K562 (cell line): ENCODE measurements around the gene ARHGAP12.

Experiments
- EP300 ChIP-seq: IDR thresholded peaks from 2 replicates; pipeline ENCODE4 v1.6.1; 2012; ENCODE audit warnings: low read length, improper control_type of control experiment
- NFRKB ChIP-seq: fragments of 450-650 bp; IDR thresholded peaks from 2 replicates; pipeline ENCODE4 v1.6.1; 2016; ENCODE audit warnings: low read depth
- PRPF4 ChIP-seq: fragments of 200-400 bp; formaldehyde crosslinking; IDR thresholded peaks from one replicate; pipeline ENCODE4 v1.6.1; 2017; ENCODE audit warnings: low read length, low read depth, mild to moderate bottlenecking; ENCODE audit not compliant: insufficient read depth, poor library complexity, severe bottlenecking
- RFX5 ChIP-seq: IDR thresholded peaks from 2 replicates; pipeline ENCODE4 v1.6.1; 2011; ENCODE audit warnings: low read depth, mild to moderate bottlenecking, improper control_type of control experiment, low read length
- SP1 ChIP-seq: sonication (generic); formaldehyde crosslinking; IDR thresholded peaks from 2 replicates; pipeline ENCODE4 v1.8.1; 2022; ENCODE audit warnings: mild to moderate bottlenecking, missing genetic modification reagents
- TF ChIP-seq, protein P1 (sequence below): fragments of 250-450 bp; sonication (Bioruptor Pico); IDR thresholded peaks from 2 replicates; pipeline ENCODE4 v1.9.0; 2021; ENCODE audit warnings: mild to moderate bottlenecking, inconsistent platforms
- TF ChIP-seq, protein P2 (sequence below), 2 experiments: IDR thresholded peaks; 2 replicates each; pipeline ENCODE4 v1.6.1; 2011; ENCODE audit warnings: borderline replicate concordance in 1 of 2, control low read depth in 1 of 2, low read depth in 1 of 2, low read length in 1 of 2, mild to moderate bottlenecking in 1 of 2, mixed read lengths in 1 of 2, moderate library complexity in 1 of 2; ENCODE audit not compliant: insufficient read depth in 1 of 2, insufficient read length in 1 of 2, poor library complexity in 1 of 2, severe bottlenecking in 1 of 2; ENCODE audit errors: extremely low read depth in 1 of 2
- TF ChIP-seq, protein P3 (sequence below), 3 experiments: IDR thresholded peaks in 2 of 3; conservative IDR thresholded peaks in 1 of 3; 2 replicates each; pipeline ENCODE4 v1.5.1; 2011 to 2012; ENCODE audit warnings: low read length in 3 of 3, mild to moderate bottlenecking in 3 of 3, control low read depth in 2 of 3, improper control_type of control experiment in 1 of 3, inconsistent platforms in 1 of 3, low read depth in 1 of 3, mixed read lengths in 1 of 3, moderate library complexity in 1 of 3; ENCODE audit not compliant: insufficient read depth in 2 of 3

DNA sequence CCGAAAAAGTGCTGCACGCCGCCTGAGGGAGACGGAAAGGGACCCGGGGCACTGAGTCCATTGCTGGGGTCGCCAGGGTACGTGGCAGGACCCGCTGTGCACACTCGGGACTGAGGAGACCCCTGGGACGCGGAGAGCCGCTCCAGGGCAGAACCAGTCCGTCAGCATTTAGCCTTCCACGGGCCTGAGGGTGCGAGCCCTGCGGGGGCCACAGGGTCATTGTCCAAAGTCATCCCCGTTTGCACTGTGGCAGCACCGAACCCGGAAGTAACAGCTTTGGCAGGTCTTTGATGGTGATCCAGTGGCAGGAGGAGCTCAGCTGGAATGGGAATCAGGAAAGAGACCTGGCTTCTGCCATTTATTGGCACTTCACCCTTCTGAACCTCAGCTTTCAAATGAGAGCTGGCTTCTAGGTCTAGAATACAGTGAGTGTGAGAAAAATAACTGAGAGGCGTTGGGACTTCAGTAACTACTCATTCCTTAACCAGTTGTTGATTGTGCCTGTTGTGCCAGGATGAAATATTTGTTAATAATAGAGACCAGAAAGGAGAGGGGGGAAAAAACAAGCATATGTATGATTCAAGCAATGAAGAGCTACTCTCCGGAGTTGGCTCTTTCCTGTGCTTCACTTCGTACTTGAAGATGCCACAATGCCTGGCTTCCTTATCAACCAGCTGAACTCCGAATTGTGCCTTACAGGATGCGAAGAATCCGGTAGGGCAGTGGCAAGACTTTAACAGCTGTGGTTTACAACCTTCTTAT lies 811 bp upstream of the ARHGAP12 start:
- TF ChIP-seq, protein P1, sequence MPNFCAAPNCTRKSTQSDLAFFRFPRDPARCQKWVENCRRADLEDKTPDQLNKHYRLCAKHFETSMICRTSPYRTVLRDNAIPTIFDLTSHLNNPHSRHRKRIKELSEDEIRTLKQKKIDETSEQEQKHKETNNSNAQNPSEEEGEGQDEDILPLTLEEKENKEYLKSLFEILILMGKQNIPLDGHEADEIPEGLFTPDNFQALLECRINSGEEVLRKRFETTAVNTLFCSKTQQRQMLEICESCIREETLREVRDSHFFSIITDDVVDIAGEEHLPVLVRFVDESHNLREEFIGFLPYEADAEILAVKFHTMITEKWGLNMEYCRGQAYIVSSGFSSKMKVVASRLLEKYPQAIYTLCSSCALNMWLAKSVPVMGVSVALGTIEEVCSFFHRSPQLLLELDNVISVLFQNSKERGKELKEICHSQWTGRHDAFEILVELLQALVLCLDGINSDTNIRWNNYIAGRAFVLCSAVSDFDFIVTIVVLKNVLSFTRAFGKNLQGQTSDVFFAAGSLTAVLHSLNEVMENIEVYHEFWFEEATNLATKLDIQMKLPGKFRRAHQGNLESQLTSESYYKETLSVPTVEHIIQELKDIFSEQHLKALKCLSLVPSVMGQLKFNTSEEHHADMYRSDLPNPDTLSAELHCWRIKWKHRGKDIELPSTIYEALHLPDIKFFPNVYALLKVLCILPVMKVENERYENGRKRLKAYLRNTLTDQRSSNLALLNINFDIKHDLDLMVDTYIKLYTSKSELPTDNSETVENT, result no peak
- TF ChIP-seq PRPF4 (no peak), NFRKB (0 out of 2 replicates have a peak, but pooled peaks have one; percentile 48), EP300 (no peak), SP1 (no peak), RFX5 (no peak)
- TF ChIP-seq, protein P2, sequence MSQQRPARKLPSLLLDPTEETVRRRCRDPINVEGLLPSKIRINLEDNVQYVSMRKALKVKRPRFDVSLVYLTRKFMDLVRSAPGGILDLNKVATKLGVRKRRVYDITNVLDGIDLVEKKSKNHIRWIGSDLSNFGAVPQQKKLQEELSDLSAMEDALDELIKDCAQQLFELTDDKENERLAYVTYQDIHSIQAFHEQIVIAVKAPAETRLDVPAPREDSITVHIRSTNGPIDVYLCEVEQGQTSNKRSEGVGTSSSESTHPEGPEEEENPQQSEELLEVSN (IDR thresholded peaks at IDR 0.05; ENCODE audit: borderline replicate concordance in 1 of 2, extremely low read depth in 1 of 2, insufficient read depth in 1 of 2, insufficient read length in 1 of 2, low read depth in 1 of 2, low read length in 1 of 2, poor library complexity in 1 of 2, severe bottlenecking in 1 of 2), result peak in 1 of 2 experiments; percentile 8
- TF ChIP-seq, protein P3, sequence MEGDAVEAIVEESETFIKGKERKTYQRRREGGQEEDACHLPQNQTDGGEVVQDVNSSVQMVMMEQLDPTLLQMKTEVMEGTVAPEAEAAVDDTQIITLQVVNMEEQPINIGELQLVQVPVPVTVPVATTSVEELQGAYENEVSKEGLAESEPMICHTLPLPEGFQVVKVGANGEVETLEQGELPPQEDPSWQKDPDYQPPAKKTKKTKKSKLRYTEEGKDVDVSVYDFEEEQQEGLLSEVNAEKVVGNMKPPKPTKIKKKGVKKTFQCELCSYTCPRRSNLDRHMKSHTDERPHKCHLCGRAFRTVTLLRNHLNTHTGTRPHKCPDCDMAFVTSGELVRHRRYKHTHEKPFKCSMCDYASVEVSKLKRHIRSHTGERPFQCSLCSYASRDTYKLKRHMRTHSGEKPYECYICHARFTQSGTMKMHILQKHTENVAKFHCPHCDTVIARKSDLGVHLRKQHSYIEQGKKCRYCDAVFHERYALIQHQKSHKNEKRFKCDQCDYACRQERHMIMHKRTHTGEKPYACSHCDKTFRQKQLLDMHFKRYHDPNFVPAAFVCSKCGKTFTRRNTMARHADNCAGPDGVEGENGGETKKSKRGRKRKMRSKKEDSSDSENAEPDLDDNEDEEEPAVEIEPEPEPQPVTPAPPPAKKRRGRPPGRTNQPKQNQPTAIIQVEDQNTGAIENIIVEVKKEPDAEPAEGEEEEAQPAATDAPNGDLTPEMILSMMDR (IDR thresholded peaks at IDR 0.05 in 2 of 3, conservative IDR thresholded peaks at IDR 0.05 in 1 of 3; ENCODE audit: insufficient read depth in 2 of 3, low read depth in 1 of 3, low read length in 3 of 3), result no peak
